ENCODE measurements around the gene RIPPLY3.

- TF ChIP-seq, protein P1, sequence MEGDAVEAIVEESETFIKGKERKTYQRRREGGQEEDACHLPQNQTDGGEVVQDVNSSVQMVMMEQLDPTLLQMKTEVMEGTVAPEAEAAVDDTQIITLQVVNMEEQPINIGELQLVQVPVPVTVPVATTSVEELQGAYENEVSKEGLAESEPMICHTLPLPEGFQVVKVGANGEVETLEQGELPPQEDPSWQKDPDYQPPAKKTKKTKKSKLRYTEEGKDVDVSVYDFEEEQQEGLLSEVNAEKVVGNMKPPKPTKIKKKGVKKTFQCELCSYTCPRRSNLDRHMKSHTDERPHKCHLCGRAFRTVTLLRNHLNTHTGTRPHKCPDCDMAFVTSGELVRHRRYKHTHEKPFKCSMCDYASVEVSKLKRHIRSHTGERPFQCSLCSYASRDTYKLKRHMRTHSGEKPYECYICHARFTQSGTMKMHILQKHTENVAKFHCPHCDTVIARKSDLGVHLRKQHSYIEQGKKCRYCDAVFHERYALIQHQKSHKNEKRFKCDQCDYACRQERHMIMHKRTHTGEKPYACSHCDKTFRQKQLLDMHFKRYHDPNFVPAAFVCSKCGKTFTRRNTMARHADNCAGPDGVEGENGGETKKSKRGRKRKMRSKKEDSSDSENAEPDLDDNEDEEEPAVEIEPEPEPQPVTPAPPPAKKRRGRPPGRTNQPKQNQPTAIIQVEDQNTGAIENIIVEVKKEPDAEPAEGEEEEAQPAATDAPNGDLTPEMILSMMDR (IDR thresholded peaks at IDR 0.05): no peak
- TF ChIP-seq POLR2A (IDR thresholded peaks at IDR 0.05): no peak
Observed at GRCh38 chr21:37040212-37040611, 33.7 kb downstream of the RIPPLY3 start.

Measured in esophagus squamous epithelium (tissue), 4 donors.